Measurements from ENCODE around the gene AGER. TPM values are rescaled to one million over a fixed set of nuclear protein-coding genes. Genes with fewer than 3 reads are reported as not detected.

The AGER gene
- total RNA-seq, 1 experiment from 2014 or later, result 14.3 TPM

DNA sequence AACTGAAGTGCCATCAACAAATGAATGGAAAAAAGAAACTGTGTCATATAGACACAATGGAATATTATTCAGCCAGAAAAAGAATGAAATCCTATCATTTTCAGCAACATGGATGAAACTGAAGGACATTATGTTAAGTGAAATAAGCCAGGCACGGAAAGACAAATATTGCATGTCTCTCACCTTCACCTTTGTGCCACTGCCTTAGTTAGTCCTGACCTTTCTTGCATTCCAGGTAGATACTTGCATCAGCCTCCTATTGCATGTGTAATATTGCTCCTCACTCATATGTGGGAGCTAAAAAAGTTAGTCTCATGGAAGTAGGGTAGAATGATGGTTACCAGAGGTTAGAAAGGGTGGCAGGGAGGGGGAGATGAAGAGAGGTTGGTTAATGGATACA is 24.9 kb upstream of the AGER start:
- Histone ChIP-seq H3K9ac (ENCODE audit: extremely low read depth, insufficient read length, low read length) (no peak overlapping the region), H2BK15ac (ENCODE audit: low read depth, low read length) (no peak overlapping the region), H4K5ac (ENCODE audit: insufficient read length, low read depth, low read length) (no peak overlapping the region), H2BK20ac (ENCODE audit: low read depth, low read length, poor library complexity, severe bottlenecking) (no peak overlapping the region), H3K9me3 (ENCODE audit: control insufficient read depth, low read depth, low read length) (no peaks in the 10 kb centered on the region), H3K4ac (ENCODE audit: low read depth, low read length) (no peak overlapping the region), H3K4me2 (ENCODE audit: insufficient read depth, insufficient read length, low read length) (no peak overlapping the region), H3K79me1 (ENCODE audit: insufficient read depth, low read depth, low read length, poor library complexity, severe bottlenecking) (no peaks in the 10 kb centered on the region), H2BK12ac (ENCODE audit: insufficient read length, low read depth, low read length) (no peak overlapping the region), H3K27me3 (ENCODE audit: insufficient read depth, low read length) (no peaks in the 10 kb centered on the region), H3K18ac (ENCODE audit: insufficient read length, low read depth, low read length) (no peak overlapping the region), H2BK120ac (ENCODE audit: low read depth, low read length, poor library complexity, severe bottlenecking) (no peak overlapping the region), H4K91ac (ENCODE audit: insufficient read length, low read depth, low read length) (no peak overlapping the region), H2BK5ac (ENCODE audit: insufficient read length, low read length) (no peak overlapping the region), H3T11ph (ENCODE audit: low read length) (no peak overlapping the region), H3K56ac (ENCODE audit: insufficient read length, low read depth, low read length) (no peak overlapping the region), H3K4me1 (ENCODE audit: insufficient read depth, low read length) (no peaks in the 10 kb centered on the region), H3K27ac (ENCODE audit: insufficient read length, low read depth, low read length) (no peak overlapping the region), H4K20me1 (ENCODE audit: control insufficient read depth, insufficient read depth, insufficient read length) (no peaks in the 10 kb centered on the region), H3K14ac (ENCODE audit: insufficient read depth, low read length) (no peak overlapping the region), H4K8ac (replicated peaks; ENCODE audit: insufficient read length, low read depth, low read length) (no peak overlapping the region), H2AK5ac (ENCODE audit: insufficient read length, low read length) (no peak overlapping the region), H3K23ac (ENCODE audit: insufficient read length, low read depth, low read length) (no peak overlapping the region), H2AFZ (ENCODE audit: low read length) (no peak overlapping the region), H3K23me2 (ENCODE audit: insufficient read length, low read depth, low read length, poor library complexity, severe bottlenecking) (no peaks in the 10 kb centered on the region), H3K79me2 (ENCODE audit: insufficient read depth, low read length) (no peaks in the 10 kb centered on the region)
- Mint-ChIP-seq H3K4me3 (no peak overlapping the region), H3K36me3 (ENCODE audit: insufficient read depth in 1 of 3, low read depth in 3 of 3) (no peaks in the 10 kb centered on the region), H3K27me3 (ENCODE audit: low read depth) (peaks cover 10% of the 10 kb centered on the region), H3K4me1 (no peaks in the 10 kb centered on the region), H3K27ac (no peak overlapping the region), H3K9me3 (peaks cover 0 to 3% of the 10 kb centered on the region in 2 experiments; a peak in 2 of 5 replicates)
- WGBS (ENCODE audit: extremely low coverage, insufficient read length, low lambda C conversion rate), result no CpG with 5 or more reads among the region's 1 CpG
- TF ChIP-seq, protein P1, sequence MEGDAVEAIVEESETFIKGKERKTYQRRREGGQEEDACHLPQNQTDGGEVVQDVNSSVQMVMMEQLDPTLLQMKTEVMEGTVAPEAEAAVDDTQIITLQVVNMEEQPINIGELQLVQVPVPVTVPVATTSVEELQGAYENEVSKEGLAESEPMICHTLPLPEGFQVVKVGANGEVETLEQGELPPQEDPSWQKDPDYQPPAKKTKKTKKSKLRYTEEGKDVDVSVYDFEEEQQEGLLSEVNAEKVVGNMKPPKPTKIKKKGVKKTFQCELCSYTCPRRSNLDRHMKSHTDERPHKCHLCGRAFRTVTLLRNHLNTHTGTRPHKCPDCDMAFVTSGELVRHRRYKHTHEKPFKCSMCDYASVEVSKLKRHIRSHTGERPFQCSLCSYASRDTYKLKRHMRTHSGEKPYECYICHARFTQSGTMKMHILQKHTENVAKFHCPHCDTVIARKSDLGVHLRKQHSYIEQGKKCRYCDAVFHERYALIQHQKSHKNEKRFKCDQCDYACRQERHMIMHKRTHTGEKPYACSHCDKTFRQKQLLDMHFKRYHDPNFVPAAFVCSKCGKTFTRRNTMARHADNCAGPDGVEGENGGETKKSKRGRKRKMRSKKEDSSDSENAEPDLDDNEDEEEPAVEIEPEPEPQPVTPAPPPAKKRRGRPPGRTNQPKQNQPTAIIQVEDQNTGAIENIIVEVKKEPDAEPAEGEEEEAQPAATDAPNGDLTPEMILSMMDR (conservative IDR thresholded peaks at IDR 0.05), result no peak
- DNase-seq, result no peak
